Glutamatergic neuron (in vitro differentiated cells): ENCODE measurements around the gene FAM13C. TPM values are rescaled to one million over a fixed set of nuclear protein-coding genes. Genes with fewer than 3 reads are reported as not detected.

Experiments
- DNase-seq: peaks from one replicate; pipeline ENCODE4 v3.0.0; 2022
- H3K27ac Mint-ChIP-seq: one replicate; pipeline ENCODE4 v1.8.0; 2020; ENCODE audit warnings: mild to moderate bottlenecking, mixed read lengths, inconsistent platforms; ENCODE audit not compliant: unreplicated experiment
- H3K27me3 Mint-ChIP-seq: one replicate; pipeline ENCODE4 v1.8.0; 2020; ENCODE audit warnings: mild to moderate bottlenecking, moderate library complexity, mixed read lengths, inconsistent platforms; ENCODE audit not compliant: unreplicated experiment
- H3K36me3 Mint-ChIP-seq: one replicate; pipeline ENCODE4 v1.8.0; 2020; ENCODE audit warnings: mild to moderate bottlenecking, mixed read lengths, inconsistent platforms; ENCODE audit not compliant: unreplicated experiment
- H3K4me1 Mint-ChIP-seq: one replicate; pipeline ENCODE4 v1.8.0; 2020; ENCODE audit warnings: mild to moderate bottlenecking, low read depth, mixed read lengths, inconsistent platforms; ENCODE audit not compliant: unreplicated experiment
- H3K4me3 Mint-ChIP-seq: one replicate; pipeline ENCODE4 v1.8.0; 2020; ENCODE audit warnings: mild to moderate bottlenecking, mixed read lengths, inconsistent platforms; ENCODE audit not compliant: unreplicated experiment
- H3K9me3 Mint-ChIP-seq: one replicate; pipeline ENCODE4 v1.8.0; 2020; ENCODE audit warnings: mild to moderate bottlenecking, moderate library complexity, mixed read lengths, inconsistent platforms; ENCODE audit not compliant: unreplicated experiment
- total RNA-seq: library from RNA; stranded (reverse); fragmentation: NEBNext Ultra II Directional; extraction: Animal tissue kit (Norgen Biotek cat#: 25700); gene quantifications from one replicate; pipeline ENCODE4 v1.2.1, GENCODE V29; 2021; ENCODE audit not compliant: unreplicated experiment
- TF ChIP-seq, protein P1 (sequence below): fragments of 200-600 bp; sonication (generic); IDR thresholded peaks from one replicate; pipeline ENCODE4 v1.5.0; 2021; ENCODE audit not compliant: partially characterized antibody, unreplicated experiment

FAM13C gene
- total RNA-seq, 1 donor from 2014 or later = 17.8 TPM

- TF ChIP-seq, protein P1, sequence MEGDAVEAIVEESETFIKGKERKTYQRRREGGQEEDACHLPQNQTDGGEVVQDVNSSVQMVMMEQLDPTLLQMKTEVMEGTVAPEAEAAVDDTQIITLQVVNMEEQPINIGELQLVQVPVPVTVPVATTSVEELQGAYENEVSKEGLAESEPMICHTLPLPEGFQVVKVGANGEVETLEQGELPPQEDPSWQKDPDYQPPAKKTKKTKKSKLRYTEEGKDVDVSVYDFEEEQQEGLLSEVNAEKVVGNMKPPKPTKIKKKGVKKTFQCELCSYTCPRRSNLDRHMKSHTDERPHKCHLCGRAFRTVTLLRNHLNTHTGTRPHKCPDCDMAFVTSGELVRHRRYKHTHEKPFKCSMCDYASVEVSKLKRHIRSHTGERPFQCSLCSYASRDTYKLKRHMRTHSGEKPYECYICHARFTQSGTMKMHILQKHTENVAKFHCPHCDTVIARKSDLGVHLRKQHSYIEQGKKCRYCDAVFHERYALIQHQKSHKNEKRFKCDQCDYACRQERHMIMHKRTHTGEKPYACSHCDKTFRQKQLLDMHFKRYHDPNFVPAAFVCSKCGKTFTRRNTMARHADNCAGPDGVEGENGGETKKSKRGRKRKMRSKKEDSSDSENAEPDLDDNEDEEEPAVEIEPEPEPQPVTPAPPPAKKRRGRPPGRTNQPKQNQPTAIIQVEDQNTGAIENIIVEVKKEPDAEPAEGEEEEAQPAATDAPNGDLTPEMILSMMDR = no peak
- no peaks in the 10 kb centered on the region for H3K27me3 Mint-ChIP-seq
- no peak overlapping the region for H3K27ac Mint-ChIP-seq
- no peak overlapping the region for H3K4me3 Mint-ChIP-seq
- peaks cover 1% of the 10 kb centered on the region for H3K9me3 Mint-ChIP-seq
- DNase-seq = no peak
- peaks cover 8% of the 10 kb centered on the region for H3K36me3 Mint-ChIP-seq
- H3K4me1 Mint-ChIP-seq = peaks cover 7% of the 10 kb centered on the region
Observed at GRCh38 chr10:59311025-59311424, 51.3 kb downstream of the FAM13C start.

GRCh38 chr10:59310324-59310914 is 51.9 kb downstream of the FAM13C start:
- peaks cover 3% of the 10 kb centered on the region for H3K4me1 Mint-ChIP-seq
- no peak for DNase-seq
- no peaks in the 10 kb centered on the region for H3K27me3 Mint-ChIP-seq
- H3K4me3 Mint-ChIP-seq = no peak overlapping the region
- H3K27ac Mint-ChIP-seq = no peak overlapping the region
- peaks cover 1% of the 10 kb centered on the region for H3K9me3 Mint-ChIP-seq
- H3K36me3 Mint-ChIP-seq = peaks cover 8% of the 10 kb centered on the region
- TF ChIP-seq, protein P1 = no peak

DNA sequence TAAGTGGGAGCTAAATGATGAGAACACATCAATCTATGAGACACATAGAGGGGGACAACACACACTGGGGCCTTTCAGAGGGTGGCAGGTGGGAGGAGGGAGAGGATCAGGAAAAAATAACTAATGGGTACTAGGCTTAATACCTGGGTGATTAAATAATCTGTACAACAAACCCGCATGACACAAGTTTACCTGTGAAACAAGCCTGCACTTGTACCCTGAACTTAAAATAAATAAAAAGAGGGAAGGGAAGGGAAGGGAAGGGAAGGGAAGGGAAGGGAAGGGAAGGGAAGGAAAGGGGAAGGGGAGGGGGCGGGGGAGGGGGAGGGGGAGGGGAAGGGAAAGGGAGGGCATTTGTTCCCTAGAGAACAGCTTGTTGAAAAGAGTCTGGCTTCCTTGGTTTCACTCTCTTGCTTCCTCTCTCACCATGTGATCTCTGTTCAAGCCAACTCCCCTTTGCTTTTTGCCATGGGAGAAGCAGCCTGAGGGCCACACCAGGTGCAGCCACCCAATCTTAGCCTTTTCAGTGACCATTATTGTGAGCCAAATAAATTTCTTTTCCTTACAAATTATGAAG is 57.7 kb downstream of the FAM13C start:
- no peaks in the 10 kb centered on the region for H3K36me3 Mint-ChIP-seq
- H3K4me3 Mint-ChIP-seq = no peak overlapping the region
- DNase-seq = no peak
- H3K4me1 Mint-ChIP-seq = peaks cover 13% of the 10 kb centered on the region
- TF ChIP-seq, protein P1 = no peak
- no peak overlapping the region for H3K27ac Mint-ChIP-seq
- no peaks in the 10 kb centered on the region for H3K27me3 Mint-ChIP-seq
- peaks cover 6% of the 10 kb centered on the region for H3K9me3 Mint-ChIP-seq

DNA sequence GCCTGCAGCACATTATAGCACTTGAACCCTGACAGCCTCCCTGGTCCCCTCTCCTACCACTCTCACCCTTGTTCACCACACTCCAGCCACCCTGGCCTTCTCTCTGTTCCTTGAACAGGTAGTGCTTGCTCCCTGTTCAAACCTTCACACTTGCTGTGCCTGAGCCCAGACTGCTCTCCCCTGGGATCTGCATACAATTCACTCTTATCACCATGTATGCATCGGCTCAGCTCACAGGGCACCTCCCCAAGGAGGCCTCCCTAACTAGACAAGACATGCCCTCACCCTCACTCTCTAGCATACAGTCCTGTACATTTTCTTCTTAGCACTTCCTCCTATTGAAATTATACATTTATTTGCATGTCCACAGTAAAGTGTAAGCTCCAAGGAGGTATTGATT is 59.3 kb downstream of the FAM13C start:
- no peak overlapping the region for H3K4me3 Mint-ChIP-seq
- no peaks in the 10 kb centered on the region for H3K27me3 Mint-ChIP-seq
- H3K4me1 Mint-ChIP-seq = peaks cover 13% of the 10 kb centered on the region
- peaks cover 4% of the 10 kb centered on the region for H3K9me3 Mint-ChIP-seq
- no peaks in the 10 kb centered on the region for H3K36me3 Mint-ChIP-seq
- H3K27ac Mint-ChIP-seq = peak overlapping the region; percentile 44
- DNase-seq = no peak
- TF ChIP-seq, protein P1 = no peak

- H3K4me1 Mint-ChIP-seq = peaks cover 13% of the 10 kb centered on the region
- no peak overlapping the region for H3K27ac Mint-ChIP-seq
- DNase-seq = no peak
- no peaks in the 10 kb centered on the region for H3K36me3 Mint-ChIP-seq
- H3K4me3 Mint-ChIP-seq = no peak overlapping the region
- peaks cover 1% of the 10 kb centered on the region for H3K27me3 Mint-ChIP-seq
- H3K9me3 Mint-ChIP-seq = peaks cover 4% of the 10 kb centered on the region
- TF ChIP-seq, protein P1 = no peak
Observed at GRCh38 chr10:59302381-59302780, 60.0 kb downstream of the FAM13C start.
